Lung (tissue), 12 donors: ENCODE results near the gene FBXL17. TPM values are rescaled to one million over a fixed set of nuclear protein-coding genes. Genes with fewer than 3 reads are reported as not detected.
A peak's percentile ranks its signal among the peaks of the same experiment; 100 is the strongest.

ENCODE experiments used
- ATAC-seq: fragments of 200-7000 bp; cut with Tn5 transposase; one replicate; pipeline ENCODE4 v1.9.1; 2020; ENCODE audit warnings: moderate number of reproducible peaks; ENCODE audit not compliant: insufficient read depth, low FRiP score
- DNase-seq, 3 donors: peaks; one replicate each; pipeline ENCODE4 v3.0.0-alpha.2; 2013 to 2017
- H3K27ac ChIP-seq, 2 donors: one replicate each; pipeline ENCODE4 v1.5.1; 2013; ENCODE audit warnings: mild to moderate bottlenecking in 2 of 2, moderate library complexity in 2 of 2, control low read depth in 1 of 2, inconsistent platforms in 1 of 2, low read depth in 1 of 2, low read length in 1 of 2
- H3K27me3 ChIP-seq, 3 donors: one replicate each; pipeline ENCODE4 v1.5.1; 2013; ENCODE audit warnings: low read length in 2 of 3; ENCODE audit not compliant: control insufficient read depth in 3 of 3, insufficient read depth in 3 of 3
- H3K36me3 ChIP-seq, 4 donors: one replicate each; pipeline ENCODE4 v1.5.1; 2013; ENCODE audit warnings: low read length in 4 of 4, mild to moderate bottlenecking in 1 of 4, moderate library complexity in 1 of 4; ENCODE audit not compliant: control insufficient read depth in 4 of 4, insufficient read depth in 4 of 4
- H3K4me1 ChIP-seq, 5 donors: one replicate each; pipeline ENCODE4 v1.5.1; 2013; ENCODE audit warnings: low read length in 5 of 5, mild to moderate bottlenecking in 2 of 5, moderate library complexity in 1 of 5; ENCODE audit not compliant: control insufficient read depth in 5 of 5, insufficient read depth in 5 of 5
- H3K4me3 ChIP-seq: one replicate; pipeline ENCODE4 v1.5.1; 2013; ENCODE audit warnings: mild to moderate bottlenecking, control low read depth, moderate library complexity
- H3K9ac ChIP-seq, 2 donors: one replicate each; pipeline ENCODE4 v1.5.1; 2013; ENCODE audit warnings: low read length in 2 of 2, control low read depth in 1 of 2; ENCODE audit not compliant: insufficient read depth in 1 of 2
- H3K9me3 ChIP-seq, 4 donors: one replicate each; pipeline ENCODE4 v1.5.1; 2013; ENCODE audit warnings: low read length in 3 of 4, mild to moderate bottlenecking in 1 of 4, moderate library complexity in 1 of 4; ENCODE audit not compliant: control insufficient read depth in 4 of 4, insufficient read depth in 3 of 4
- WGBS, 2 donors: extraction: QIAGEN DNeasy Blood & Tissue Kit; methylation state at CpG; one replicate each; pipeline ENCODE4 v1.1.7; 2013; 5-methylcytosine and 5-hydroxymethylcytosine counted together
- polyA plus RNA-seq, 2 donors: library from polyadenylated mRNA; stranded (reverse); fragments of 200-250 nt; gene quantifications; one replicate each; pipeline ENCODE4 v1.2.1, GENCODE V29; 2013
- total RNA-seq, 2 donors: library from RNA; depleted of rRNA in 1 of 2; stranded (reverse); fragments of >200 nt in 1 of 2; gene quantifications; one replicate each; pipeline ENCODE4 v1.2.1, GENCODE V29; 2014 to 2021
- TF ChIP-seq, protein P1 (sequence below): IDR thresholded peaks from 2 replicates; pipeline ENCODE4 v1.5.1; 2012; ENCODE audit warnings: mild to moderate bottlenecking; ENCODE audit errors: control extremely low read depth, extremely low read depth
- donor health status: control.
- donor health status: control.
- donor health status: Bipolar disorder and iron deficiency.
- donor health status: healthy.
- donor health status: DM: yes; HTN: yes; CAD: no.

Gene FBXL17
- total and polyA plus RNA-seq, 4 donors: 4.0 to 23.9 (median 13.6) TPM

DNA sequence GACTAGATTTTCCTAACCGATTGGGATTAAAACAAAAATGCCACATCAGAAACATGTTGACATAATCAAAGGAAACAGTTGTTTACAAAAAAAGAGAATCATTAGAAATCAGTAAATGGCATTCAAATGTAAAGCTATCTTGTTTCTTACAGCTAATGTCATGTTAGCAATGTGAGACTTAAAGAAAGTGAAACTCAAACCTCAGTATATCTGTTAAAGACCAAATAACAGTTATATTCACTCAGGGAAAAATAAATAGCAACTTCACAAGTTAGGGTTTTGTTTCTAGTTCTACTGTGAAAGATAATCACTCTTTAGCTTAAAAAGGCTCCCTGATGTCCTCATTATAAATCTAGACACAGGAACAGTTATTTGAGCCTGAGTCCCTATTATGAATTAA, 521.9 kb downstream of the FBXL17 start:
- Histone ChIP-seq H3K36me3 (peaks cover 0 to 3% (median 0%) of the 10 kb centered on the region in 4 donors), H3K27ac (no peak overlapping the region), H3K9ac (peak overlapping the region in 1 of 2 donors; percentile 11), H3K4me3 (no peak overlapping the region), H3K4me1 (peaks cover 0 to 13% (median 0%) of the 10 kb centered on the region in 5 donors), H3K27me3 (no peaks in the 10 kb centered on the region), H3K9me3 (no peaks in the 10 kb centered on the region)
- no peak for DNase-seq
- 69 to 79% methylated on average over 1 of the region's 1 CpG for WGBS, 2 donors
- ATAC-seq: no peak
- TF ChIP-seq, protein P1, sequence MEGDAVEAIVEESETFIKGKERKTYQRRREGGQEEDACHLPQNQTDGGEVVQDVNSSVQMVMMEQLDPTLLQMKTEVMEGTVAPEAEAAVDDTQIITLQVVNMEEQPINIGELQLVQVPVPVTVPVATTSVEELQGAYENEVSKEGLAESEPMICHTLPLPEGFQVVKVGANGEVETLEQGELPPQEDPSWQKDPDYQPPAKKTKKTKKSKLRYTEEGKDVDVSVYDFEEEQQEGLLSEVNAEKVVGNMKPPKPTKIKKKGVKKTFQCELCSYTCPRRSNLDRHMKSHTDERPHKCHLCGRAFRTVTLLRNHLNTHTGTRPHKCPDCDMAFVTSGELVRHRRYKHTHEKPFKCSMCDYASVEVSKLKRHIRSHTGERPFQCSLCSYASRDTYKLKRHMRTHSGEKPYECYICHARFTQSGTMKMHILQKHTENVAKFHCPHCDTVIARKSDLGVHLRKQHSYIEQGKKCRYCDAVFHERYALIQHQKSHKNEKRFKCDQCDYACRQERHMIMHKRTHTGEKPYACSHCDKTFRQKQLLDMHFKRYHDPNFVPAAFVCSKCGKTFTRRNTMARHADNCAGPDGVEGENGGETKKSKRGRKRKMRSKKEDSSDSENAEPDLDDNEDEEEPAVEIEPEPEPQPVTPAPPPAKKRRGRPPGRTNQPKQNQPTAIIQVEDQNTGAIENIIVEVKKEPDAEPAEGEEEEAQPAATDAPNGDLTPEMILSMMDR: no peak

- Histone ChIP-seq H3K4me1 (peaks cover 0 to 13% (median 0%) of the 10 kb centered on the region in 5 donors), H3K4me3 (no peak overlapping the region), H3K9ac (no peak overlapping the region), H3K36me3 (peaks cover 0 to 3% (median 0%) of the 10 kb centered on the region in 4 donors), H3K27me3 (no peaks in the 10 kb centered on the region), H3K9me3 (no peaks in the 10 kb centered on the region), H3K27ac (no peak overlapping the region)
- TF ChIP-seq, protein P1: no peak
- DNase-seq (no peak), ATAC-seq (no peak)
- WGBS, 2 donors: 92 to 96% methylated on average over 3 of the region's 3 CpGs
These were observed 523.1 kb downstream of the FBXL17 start for GRCh38 chr5:107858788-107859187.

DNA sequence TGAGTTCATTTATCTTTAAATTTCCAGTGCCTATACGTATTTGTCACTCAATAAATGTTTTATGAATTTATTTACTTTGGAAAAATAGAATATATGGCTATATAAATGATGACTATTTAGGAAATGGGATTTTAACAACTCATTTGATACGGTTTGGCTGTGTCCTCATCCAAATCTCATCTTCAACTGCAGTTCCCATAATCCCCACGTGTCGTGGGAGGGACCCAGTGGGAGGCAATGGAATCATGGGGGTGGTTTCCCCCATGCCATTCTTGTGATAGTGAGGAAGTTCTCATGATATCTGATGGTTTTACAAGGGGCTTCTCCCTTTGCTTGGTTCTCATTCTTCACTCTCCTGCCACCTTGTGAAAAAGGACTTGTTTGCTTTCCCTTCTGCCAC, 523.6 kb downstream of the FBXL17 start:
- no peak overlapping the region for H3K9ac ChIP-seq
- ATAC-seq (no peak), DNase-seq (no peak)
- H3K4me3 ChIP-seq: no peak overlapping the region
- no peaks in the 10 kb centered on the region for H3K27me3 ChIP-seq
- 86 to 88% methylated on average over 4 of the region's 4 CpGs for WGBS, 2 donors
- H3K27ac ChIP-seq: no peak overlapping the region
- no peaks in the 10 kb centered on the region for H3K9me3 ChIP-seq
- peaks cover 0 to 3% (median 0%) of the 10 kb centered on the region in 4 donors for H3K36me3 ChIP-seq
- peaks cover 0 to 9% (median 0%) of the 10 kb centered on the region in 5 donors for H3K4me1 ChIP-seq
- TF ChIP-seq, protein P1: no peak

- TF ChIP-seq, protein P1: no peak
- Histone ChIP-seq H3K9ac (no peak overlapping the region), H3K4me3 (no peak overlapping the region), H3K36me3 (peaks cover 0 to 3% (median 0%) of the 10 kb centered on the region in 4 donors), H3K27me3 (no peaks in the 10 kb centered on the region), H3K27ac (no peak overlapping the region), H3K4me1 (peaks cover 0 to 7% (median 0%) of the 10 kb centered on the region in 5 donors), H3K9me3 (no peaks in the 10 kb centered on the region)
- ATAC-seq (no peak), DNase-seq (no peak)
- WGBS, 2 donors: 98% methylated on average over 2 of the region's 2 CpGs
These were observed 524.1 kb downstream of the FBXL17 start for GRCh38 chr5:107857785-107858184.
